HEK293T (cell line): ENCODE measurements around the gene LTA.

Source experiments
- BHLHE40 ChIP-seq: fragments of 450-650 bp; IDR thresholded peaks from 2 replicates; pipeline ENCODE4 v1.6.1; 2016; ENCODE audit warnings: mild to moderate bottlenecking, moderate library complexity, borderline replicate concordance
- ELF4 ChIP-seq: fragments of 450-650 bp; IDR thresholded peaks from 2 replicates; pipeline ENCODE4 v1.6.1; 2017; ENCODE audit warnings: antibody characterized with exemption
- SP1 ChIP-seq: fragments of 450-650 bp; IDR thresholded peaks from 2 replicates; pipeline ENCODE4 v1.6.1; 2017
- SUZ12 ChIP-seq: fragments of 450-650 bp; IDR thresholded peaks from 2 replicates; pipeline ENCODE4 v1.6.1; 2016; ENCODE audit warnings: mild to moderate bottlenecking
- TARDBP ChIP-seq: fragments of 450-650 bp; IDR thresholded peaks from 2 replicates; pipeline ENCODE4 v1.6.1; 2016
- ZNF384 ChIP-seq: fragments of 450-650 bp; IDR thresholded peaks from 2 replicates; pipeline ENCODE4 v1.6.1; 2016

DNA sequence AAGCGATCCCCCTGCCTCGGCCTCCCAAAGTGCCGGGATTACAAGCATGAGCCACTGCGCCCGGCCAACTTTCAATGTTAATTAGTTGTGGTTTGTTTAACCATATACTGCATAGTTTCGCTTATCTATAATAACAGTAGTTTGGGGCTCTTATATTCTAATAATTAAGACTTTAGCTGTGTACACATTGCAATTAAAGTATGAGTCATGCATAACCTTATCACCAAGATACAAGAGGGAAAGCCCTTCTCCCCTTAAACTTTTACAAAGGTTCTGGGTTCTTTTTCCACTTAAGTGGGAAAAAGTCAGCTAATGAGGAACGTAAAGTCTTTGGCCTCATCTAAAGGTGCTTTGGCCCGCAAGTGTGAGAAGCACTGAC lies 46.5 kb upstream of the LTA start:
- no peak for TF ChIP-seq BHLHE40
- TF ChIP-seq ELF4, result no peak
- TF ChIP-seq SUZ12, result no peak
- no peak for TF ChIP-seq SP1
- no peak for TF ChIP-seq ZNF384
- TF ChIP-seq TARDBP, result no peak
